Islet of Langerhans (tissue), 1 donor: Measurements from ENCODE around the gene KIAA1328.
"Not testable (repeated sequence)": the region's sequence is repeated elsewhere in the genome, so short reads cannot be mapped to it uniquely, and the experiment has no call there.

Experiments used
- FAIRE-seq: peaks from one replicate; lab custom pipeline; 2011; peaks lifted over from hg19 to GRCh38; lab: Jason Lieb, UNC

KIAA1328 gene

GRCh38 chr18:36826556-36826955 is 2.4 kb upstream of the KIAA1328 start:
- no peak for FAIRE-seq

GRCh38 chr18:36828157-36828629 is 734 bp upstream of the KIAA1328 start:
- FAIRE-seq: no peak

- FAIRE-seq: no peak
These were observed 633 bp downstream of the KIAA1328 start for GRCh38 chr18:36829362-36830157.

- FAIRE-seq: no peak
These were observed 1.2 kb downstream of the KIAA1328 start for GRCh38 chr18:36830158-36830495.

- FAIRE-seq: no peak
These were observed 2.2 kb downstream of the KIAA1328 start for GRCh38 chr18:36831139-36831538.

GRCh38 chr18:36833120-36833519 is 4.2 kb downstream of the KIAA1328 start:
- no peak for FAIRE-seq

GRCh38 chr18:36835927-36836326 is 7.0 kb downstream of the KIAA1328 start:
- no peak for FAIRE-seq

- no peak for FAIRE-seq
These were observed 10.9 kb downstream of the KIAA1328 start for GRCh38 chr18:36839835-36840234.

- FAIRE-seq: no peak
These were observed 14.3 kb downstream of the KIAA1328 start for GRCh38 chr18:36843199-36843598.

- no peak for FAIRE-seq
These were observed 14.9 kb downstream of the KIAA1328 start for GRCh38 chr18:36843784-36844183.

GRCh38 chr18:36848609-36849008 is 19.7 kb downstream of the KIAA1328 start:
- FAIRE-seq: no peak

- no peak for FAIRE-seq
These were observed 20.5 kb downstream of the KIAA1328 start for GRCh38 chr18:36849288-36850006.

GRCh38 chr18:36850527-36851201 is 21.7 kb downstream of the KIAA1328 start:
- FAIRE-seq: no peak

GRCh38 chr18:36851202-36851590 is 22.3 kb downstream of the KIAA1328 start:
- no peak for FAIRE-seq

- FAIRE-seq: no peak
These were observed 27.9 kb downstream of the KIAA1328 start for GRCh38 chr18:36856815-36857214.

- FAIRE-seq: no peak
These were observed 33.3 kb downstream of the KIAA1328 start for GRCh38 chr18:36862182-36862581.

- no peak for FAIRE-seq
These were observed 38.1 kb downstream of the KIAA1328 start for GRCh38 chr18:36867056-36867455.

- FAIRE-seq: no peak
These were observed 42.9 kb downstream of the KIAA1328 start for GRCh38 chr18:36871801-36872200.

GRCh38 chr18:36872329-36872728 is 43.4 kb downstream of the KIAA1328 start:
- no peak for FAIRE-seq

- FAIRE-seq: not testable (repeated sequence)
These were observed 44.9 kb downstream of the KIAA1328 start for GRCh38 chr18:36873826-36874225.

GRCh38 chr18:36879796-36880195 is 50.9 kb downstream of the KIAA1328 start:
- not testable (repeated sequence) for FAIRE-seq

GRCh38 chr18:36885981-36886380 is 57.1 kb downstream of the KIAA1328 start:
- no peak for FAIRE-seq

- FAIRE-seq: no peak
These were observed 58.2 kb downstream of the KIAA1328 start for GRCh38 chr18:36887114-36887513.
